CD14-positive monocyte (primary cell): Measurements from ENCODE around the gene NEUROD1. TPM values are rescaled to one million over a fixed set of nuclear protein-coding genes. Genes with fewer than 3 reads are reported as not detected.
A peak's percentile ranks its signal among the peaks of the same experiment; 100 is the strongest.

ENCODE experiments used
- DNase-seq, 3 donors: peaks; one replicate each; pipeline ENCODE4 v3.0.0-alpha.2; 2011 to 2022
- H2AFZ ChIP-seq: 2 replicates; pipeline ENCODE4 v1.6.0; 2012; ENCODE audit warnings: mild to moderate bottlenecking, low read depth, low read length, inconsistent platforms; ENCODE audit not compliant: insufficient read depth, poor library complexity, severe bottlenecking
- H3K27ac ChIP-seq, 2 donors: 1 replicate in 1 of 2; 2 replicates in 1 of 2; pipeline ENCODE4 v1.5.1; 2012 to 2013; ENCODE audit warnings: low read length in 2 of 2, control low read depth in 1 of 2, inconsistent platforms in 1 of 2, low read depth in 1 of 2, mild to moderate bottlenecking in 1 of 2
- H3K27me3 ChIP-seq, 2 donors: one replicate each; pipeline versions ENCODE4 v1.6.0 to v1.6.1; 2011 to 2013; ENCODE audit warnings: low read length in 2 of 2; ENCODE audit not compliant: control insufficient read depth in 2 of 2, insufficient read depth in 2 of 2
- H3K36me3 ChIP-seq, 2 donors: replicated peaks in 1 of 2; 1 replicate in 1 of 2; 2 replicates in 1 of 2; pipeline versions ENCODE4 v1.5.1 to v1.6.1; 2012 to 2013; ENCODE audit warnings: low read length in 2 of 2, control low read depth in 1 of 2, inconsistent platforms in 1 of 2, mild to moderate bottlenecking in 1 of 2; ENCODE audit not compliant: insufficient read depth in 2 of 2, control insufficient read depth in 1 of 2
- H3K4me1 ChIP-seq, 2 donors: 1 replicate in 1 of 2; 2 replicates in 1 of 2; pipeline versions ENCODE4 v1.5.1 to v1.6.1; 2012 to 2013; ENCODE audit warnings: low read length in 2 of 2, control low read depth in 1 of 2, inconsistent platforms in 1 of 2, mild to moderate bottlenecking in 1 of 2, moderate library complexity in 1 of 2; ENCODE audit not compliant: insufficient read depth in 2 of 2, control insufficient read depth in 1 of 2
- H3K4me2 ChIP-seq: replicated peaks from 2 replicates; pipeline ENCODE3; 2012; ENCODE audit warnings: low read length, moderate library complexity, mild to moderate bottlenecking; ENCODE audit not compliant: poor library complexity, severe bottlenecking; ENCODE audit errors: extremely low read depth
- H3K4me3 ChIP-seq, 3 experiments: fragments of 200-600 bp in 1 of 3; sonication (generic) in 1 of 3; replicated peaks in 1 of 3; 1 replicate in 2 of 3; 2 replicates in 1 of 3; pipeline ENCODE4 v1.5.1; 2011 to 2013; ENCODE audit warnings: low read length in 3 of 3, mild to moderate bottlenecking in 3 of 3, control low read depth in 2 of 3, low read depth in 2 of 3, inconsistent platforms in 1 of 3, moderate library complexity in 1 of 3
- H3K79me2 ChIP-seq: 2 replicates; pipeline ENCODE4 v1.6.0; 2012; ENCODE audit warnings: mild to moderate bottlenecking, control low read depth, inconsistent platforms, low read length, moderate library complexity; ENCODE audit not compliant: insufficient read depth
- H3K9ac ChIP-seq: 2 replicates; pipeline ENCODE4 v1.6.0; 2017; ENCODE audit warnings: low read length, mild to moderate bottlenecking; ENCODE audit not compliant: insufficient read depth, poor library complexity, severe bottlenecking
- H3K9me3 ChIP-seq, 2 donors: replicated peaks in 1 of 2; 1 replicate in 1 of 2; 2 replicates in 1 of 2; pipeline versions ENCODE4 v1.5.1 to v1.6.1; 2012 to 2013; ENCODE audit warnings: low read length in 2 of 2, control low read depth in 1 of 2; ENCODE audit not compliant: control insufficient read depth in 1 of 2, insufficient read depth in 1 of 2
- H4K20me1 ChIP-seq: 2 replicates; pipeline ENCODE4 v1.6.0; 2012; ENCODE audit warnings: mild to moderate bottlenecking, low read length, control low read depth, moderate library complexity; ENCODE audit not compliant: insufficient read depth
- H3K27ac Mint-ChIP-seq, 7 donors: one replicate each; pipeline ENCODE4 v1.8.0; 2020; ENCODE audit warnings: mild to moderate bottlenecking in 7 of 7, mixed read lengths in 7 of 7, moderate library complexity in 6 of 7, inconsistent platforms in 2 of 7
- H3K27me3 Mint-ChIP-seq, 3 donors: one replicate each; pipeline ENCODE4 v1.8.0; 2021 to 2022; ENCODE audit warnings: low read depth in 3 of 3, mild to moderate bottlenecking in 3 of 3, mixed read lengths in 3 of 3, moderate library complexity in 3 of 3, inconsistent platforms in 1 of 3
- H3K36me3 Mint-ChIP-seq, 2 donors: one replicate each; pipeline ENCODE4 v1.8.0; 2020; ENCODE audit warnings: mixed read lengths in 2 of 2, inconsistent platforms in 1 of 2, mild to moderate bottlenecking in 1 of 2
- H3K4me1 Mint-ChIP-seq: one replicate; pipeline ENCODE4 v1.8.0; 2020; ENCODE audit warnings: mild to moderate bottlenecking, mixed read lengths
- H3K4me3 Mint-ChIP-seq, 2 donors: one replicate each; pipeline ENCODE4 v1.8.0; 2020; ENCODE audit warnings: mild to moderate bottlenecking in 2 of 2, mixed read lengths in 2 of 2, moderate library complexity in 1 of 2
- H3K9me3 Mint-ChIP-seq, 7 donors: one replicate each; pipeline ENCODE4 v1.8.0; 2020 to 2022; ENCODE audit warnings: mixed read lengths in 7 of 7, mild to moderate bottlenecking in 6 of 7, moderate library complexity in 6 of 7, inconsistent platforms in 2 of 7
- WGBS: methylation state at CpG from one replicate; pipeline ENCODE4 v1.1.5; 2013; ENCODE audit warnings: missing lambda C conversion rate; ENCODE audit not compliant: insufficient coverage; 5-methylcytosine and 5-hydroxymethylcytosine counted together
- intact Hi-C, 2 donors: fragments of 100-400 bp; cut with micrococcal nuclease; formaldehyde crosslinking; loops; one replicate each; pipeline versions ENCODE4 v1.15.0 to v1.15.1; 2023
- polyA plus RNA-seq, 3 donors: library from polyadenylated mRNA; depleted of rRNA in 1 of 3; unstranded in 2 of 3; stranded (reverse) in 1 of 3; fragments of 300-500 nt in 2 of 3; fragments of >200 nt in 1 of 3; fragmentation: Illumina TruSeq in 2 of 3; gene quantifications; 1 replicate in 2 of 3; 2 replicates in 1 of 3; pipeline ENCODE4 v1.2.3, GENCODE V29; 2012 to 2021
- TF ChIP-seq, protein P1 (sequence below): fragments of 200-600 bp; IDR thresholded peaks from one replicate; pipeline ENCODE4 v1.8.0; 2022; ENCODE audit warnings: antibody characterized with exemption, mild to moderate bottlenecking

Gene NEUROD1
- polyA plus RNA-seq, 3 donors: not detected

GRCh38 chr2:181657379-181657778 is 22.9 kb downstream of the NEUROD1 start:
- H3K9me3 Mint-ChIP-seq: no peaks in the 10 kb centered on the region
- Histone ChIP-seq H3K79me2 (no peaks in the 10 kb centered on the region), H2AFZ (peak overlapping the region; percentile 85), H3K9me3 (no peaks in the 10 kb centered on the region), H3K4me2 (peak overlapping the region; percentile 81), H3K9ac (no peak overlapping the region), H4K20me1 (no peaks in the 10 kb centered on the region), H3K27me3 (peaks cover 8 to 29% of the 10 kb centered on the region in 2 donors), H3K4me3 (peak overlapping the region in 2 of 3 experiments; percentile 57 to 76), H3K27ac (no peak overlapping the region), H3K4me1 (peaks cover 12% of the 10 kb centered on the region in 2 donors), H3K36me3 (no peaks in the 10 kb centered on the region)
- H3K4me3 Mint-ChIP-seq: peak overlapping the region; percentile 83 to 90
- peaks cover 0 to 2% of the 10 kb centered on the region in 2 donors for H3K36me3 Mint-ChIP-seq
- TF ChIP-seq, protein P1, sequence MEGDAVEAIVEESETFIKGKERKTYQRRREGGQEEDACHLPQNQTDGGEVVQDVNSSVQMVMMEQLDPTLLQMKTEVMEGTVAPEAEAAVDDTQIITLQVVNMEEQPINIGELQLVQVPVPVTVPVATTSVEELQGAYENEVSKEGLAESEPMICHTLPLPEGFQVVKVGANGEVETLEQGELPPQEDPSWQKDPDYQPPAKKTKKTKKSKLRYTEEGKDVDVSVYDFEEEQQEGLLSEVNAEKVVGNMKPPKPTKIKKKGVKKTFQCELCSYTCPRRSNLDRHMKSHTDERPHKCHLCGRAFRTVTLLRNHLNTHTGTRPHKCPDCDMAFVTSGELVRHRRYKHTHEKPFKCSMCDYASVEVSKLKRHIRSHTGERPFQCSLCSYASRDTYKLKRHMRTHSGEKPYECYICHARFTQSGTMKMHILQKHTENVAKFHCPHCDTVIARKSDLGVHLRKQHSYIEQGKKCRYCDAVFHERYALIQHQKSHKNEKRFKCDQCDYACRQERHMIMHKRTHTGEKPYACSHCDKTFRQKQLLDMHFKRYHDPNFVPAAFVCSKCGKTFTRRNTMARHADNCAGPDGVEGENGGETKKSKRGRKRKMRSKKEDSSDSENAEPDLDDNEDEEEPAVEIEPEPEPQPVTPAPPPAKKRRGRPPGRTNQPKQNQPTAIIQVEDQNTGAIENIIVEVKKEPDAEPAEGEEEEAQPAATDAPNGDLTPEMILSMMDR: no peak
- no peak for DNase-seq
- H3K27me3 Mint-ChIP-seq: peaks cover 10 to 33% (median 24%) of the 10 kb centered on the region in 3 donors
- H3K27ac Mint-ChIP-seq: no peak overlapping the region
- peaks cover 14% of the 10 kb centered on the region for H3K4me1 Mint-ChIP-seq
- intact Hi-C loops: no loop called here
- 100% methylated on average over 1 of the region's 4 CpGs for WGBS

DNA sequence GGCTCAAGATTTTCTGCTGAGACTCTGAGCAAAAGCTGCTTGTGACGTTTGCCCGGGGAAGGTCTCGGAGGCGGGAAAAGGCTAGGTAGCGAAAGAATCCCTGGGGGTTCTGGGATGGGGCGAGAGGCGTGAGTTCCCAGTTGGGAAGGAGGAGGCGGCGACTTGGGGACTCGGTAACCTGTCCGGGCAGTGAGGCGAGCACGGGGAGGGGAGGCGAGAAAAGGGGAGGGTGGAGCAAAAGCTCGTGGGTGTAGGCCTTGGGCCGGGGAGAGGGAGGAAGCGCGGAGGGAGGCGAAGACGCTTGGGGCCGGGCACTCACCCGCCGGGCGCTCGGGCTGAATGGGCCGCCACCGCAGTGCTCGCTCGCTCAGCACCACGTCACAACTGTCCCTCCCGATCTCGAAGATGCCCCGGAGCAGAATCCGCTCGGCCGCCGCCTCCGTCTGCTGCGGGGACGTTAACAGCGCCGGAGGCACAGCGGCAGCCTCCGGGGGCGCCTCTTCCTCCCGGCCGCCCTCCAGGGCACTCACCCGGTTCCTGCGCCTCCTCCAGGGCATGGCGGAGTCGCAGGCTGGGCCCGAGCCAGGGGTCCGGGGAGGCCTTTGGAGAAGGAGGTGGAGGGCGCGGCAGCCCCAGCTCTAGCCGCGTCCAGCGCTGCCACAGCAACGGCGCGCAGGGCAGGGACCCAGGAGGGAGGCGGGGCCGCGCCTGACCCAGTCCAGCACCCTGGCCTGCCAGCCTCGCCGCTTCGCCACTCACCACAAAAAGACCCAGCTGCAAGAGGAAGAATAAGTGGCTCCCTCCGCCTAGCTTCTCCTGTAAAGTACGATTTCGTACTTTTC is 23.6 kb downstream of the NEUROD1 start, which contains the start of gene CERKL:
CERKL (minus strand) TSS at position 656 of the 842 bp plus-strand sequence; CDS start at position 557, 99 bp downstream.
- H3K9me3 Mint-ChIP-seq: no peaks in the 10 kb centered on the region
- peaks cover 10 to 37% (median 27%) of the 10 kb centered on the region in 3 donors for H3K27me3 Mint-ChIP-seq
- H3K4me2 ChIP-seq: peak within 1 kb of the TSS; percentile 81
- intact Hi-C loops: no loop called here
- no peaks in the 10 kb centered on the region for H3K79me2 ChIP-seq
- H4K20me1 ChIP-seq: no peaks in the 10 kb centered on the region
- H3K9me3 ChIP-seq: no peaks in the 10 kb centered on the region
- H2AFZ ChIP-seq: peak within 1 kb of the TSS; percentile 85
- peak within 1 kb of the TSS; percentile 83 to 90 for H3K4me3 Mint-ChIP-seq
- peaks cover 12% of the 10 kb centered on the region in 2 donors for H3K4me1 ChIP-seq
- H3K36me3 Mint-ChIP-seq: peaks cover 0 to 2% of the 10 kb centered on the region in 2 donors
- peak within 1 kb of the TSS; percentile 38 for H3K9ac ChIP-seq
- H3K27me3 ChIP-seq: peaks cover 8 to 29% of the 10 kb centered on the region in 2 donors
- peak in 2 of 3 donors; percentile 17 to 20 for DNase-seq
- peak within 1 kb of the TSS; percentile 36 to 76 (median 57) for H3K4me3 ChIP-seq
- no peak within 1 kb of the TSS for H3K27ac Mint-ChIP-seq
- TF ChIP-seq, protein P1: no peak
- no peak within 1 kb of the TSS for H3K27ac ChIP-seq
- H3K4me1 Mint-ChIP-seq: peaks cover 14% of the 10 kb centered on the region
- under 1% methylated on average over 48 of the region's 70 CpGs for WGBS
- no peaks in the 10 kb centered on the region for H3K36me3 ChIP-seq
